Fibroblast of skin of right quadriceps (primary cell): ENCODE results near the gene PTPN3.

Source experiments
- DNase-seq: peaks from one replicate; pipeline ENCODE4 v3.0.0-alpha.2; 2013

The PTPN3 gene

DNA sequence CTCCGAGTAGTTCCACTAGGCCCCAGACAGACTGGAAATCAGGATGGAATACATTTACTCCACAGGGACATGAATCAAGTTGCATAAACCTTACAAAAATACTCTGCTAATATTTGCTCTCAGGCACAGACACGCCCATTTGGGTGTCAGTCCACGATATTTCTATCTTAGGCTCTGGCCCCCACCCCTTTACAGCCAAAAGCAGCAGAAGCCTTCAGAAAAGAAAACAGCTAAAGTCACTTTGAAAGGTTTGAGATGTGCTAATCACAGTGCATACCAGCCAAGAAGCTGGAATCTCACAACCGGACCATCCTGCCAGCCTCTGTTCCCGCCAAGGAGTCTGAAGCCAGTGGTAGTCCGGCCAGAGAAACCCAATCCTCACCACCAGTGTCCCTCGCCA lies 22.6 kb downstream of the PTPN3 start:
- no peak for DNase-seq

- DNase-seq = no peak
These were observed 23.2 kb downstream of the PTPN3 start for GRCh38 chr9:109474944-109475343.

- no peak for DNase-seq
These were observed 23.9 kb downstream of the PTPN3 start for GRCh38 chr9:109474170-109474569.

DNA sequence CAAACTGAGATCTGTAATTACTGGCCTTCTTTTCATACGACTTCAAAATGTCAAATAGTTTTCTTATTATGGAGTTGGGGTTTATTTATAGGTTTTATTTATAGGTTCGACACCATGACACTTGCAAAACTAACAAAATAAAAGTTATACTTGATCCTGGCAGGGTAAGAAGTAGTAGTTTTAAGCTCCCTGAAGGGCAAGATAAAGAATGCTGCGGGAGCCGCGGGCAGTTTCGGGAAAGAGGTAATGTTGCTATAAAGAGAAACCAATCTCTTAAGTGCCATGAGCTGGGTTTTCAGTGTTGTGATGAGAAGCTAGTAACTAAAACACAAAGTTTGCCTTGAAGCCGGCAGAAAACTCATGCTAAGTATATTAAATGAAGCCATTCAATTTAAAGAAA lies 24.8 kb downstream of the PTPN3 start:
- no peak for DNase-seq

GRCh38 chr9:109471475-109472393 lies 26.4 kb downstream of the PTPN3 start:
- DNase-seq = no peak

DNA sequence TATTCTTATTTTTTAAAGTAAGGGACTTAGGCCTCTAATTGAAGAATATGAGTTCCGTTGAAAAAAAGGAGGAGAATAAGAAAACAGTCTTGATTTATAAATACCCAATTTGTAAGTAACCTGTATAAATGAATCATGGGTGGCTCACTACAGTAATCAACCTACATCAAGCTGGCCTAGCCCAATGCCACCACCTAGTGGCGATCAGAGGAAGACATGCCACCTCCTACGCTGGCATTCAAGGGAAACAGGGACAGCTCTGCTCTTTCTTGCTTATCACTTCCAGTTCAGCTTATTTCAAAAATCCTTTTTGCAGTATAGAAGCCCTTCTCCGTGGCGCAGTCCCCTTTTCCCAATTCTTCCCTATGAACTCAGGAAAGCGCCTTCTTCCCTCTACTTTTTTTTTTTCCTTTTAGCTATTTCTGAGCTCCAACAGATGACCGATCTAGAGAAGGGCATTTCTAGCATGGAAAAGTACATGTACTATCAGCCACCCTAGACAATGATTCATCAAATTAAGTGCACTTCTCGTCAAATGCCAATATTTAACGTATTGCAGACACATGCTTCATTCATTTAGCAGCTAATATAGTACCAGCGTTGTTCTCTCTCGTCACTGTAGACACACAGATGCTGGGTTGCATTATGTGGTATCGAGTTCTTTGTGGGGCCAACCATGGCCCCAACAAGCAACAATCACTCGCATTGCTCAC lies 28.3 kb downstream of the PTPN3 start:
- peak; percentile 64 for DNase-seq

DNA sequence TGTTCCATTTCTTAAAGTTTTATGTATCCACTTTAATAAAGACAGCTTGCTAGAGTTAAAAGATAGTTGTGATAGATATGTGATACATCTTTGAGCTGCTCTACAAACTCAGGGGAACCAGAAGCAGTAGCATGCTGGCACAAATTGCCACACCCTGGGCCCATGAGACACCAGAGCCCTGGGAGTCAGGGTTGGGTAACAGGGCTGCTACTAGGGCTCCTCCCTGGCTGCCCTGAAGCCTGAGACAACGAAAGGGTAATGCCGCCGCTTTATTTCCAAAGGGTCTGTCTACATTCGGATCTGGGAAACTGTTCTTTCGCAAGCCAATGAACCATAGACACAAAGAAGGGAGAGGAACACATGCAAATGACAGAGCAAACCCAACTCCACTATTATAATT lies 29.2 kb downstream of the PTPN3 start:
- no peak for DNase-seq

GRCh38 chr9:109467936-109468335 lies 30.2 kb downstream of the PTPN3 start:
- no peak for DNase-seq

GRCh38 chr9:109466623-109467590 lies 31.2 kb downstream of the PTPN3 start:
- no peak for DNase-seq

GRCh38 chr9:109463924-109464625 lies 34.0 kb downstream of the PTPN3 start:
- DNase-seq = no peak

GRCh38 chr9:109460576-109460975 lies 37.5 kb downstream of the PTPN3 start:
- no peak for DNase-seq

- no peak for DNase-seq
These were observed 38.7 kb downstream of the PTPN3 start for GRCh38 chr9:109459423-109459822.

DNA sequence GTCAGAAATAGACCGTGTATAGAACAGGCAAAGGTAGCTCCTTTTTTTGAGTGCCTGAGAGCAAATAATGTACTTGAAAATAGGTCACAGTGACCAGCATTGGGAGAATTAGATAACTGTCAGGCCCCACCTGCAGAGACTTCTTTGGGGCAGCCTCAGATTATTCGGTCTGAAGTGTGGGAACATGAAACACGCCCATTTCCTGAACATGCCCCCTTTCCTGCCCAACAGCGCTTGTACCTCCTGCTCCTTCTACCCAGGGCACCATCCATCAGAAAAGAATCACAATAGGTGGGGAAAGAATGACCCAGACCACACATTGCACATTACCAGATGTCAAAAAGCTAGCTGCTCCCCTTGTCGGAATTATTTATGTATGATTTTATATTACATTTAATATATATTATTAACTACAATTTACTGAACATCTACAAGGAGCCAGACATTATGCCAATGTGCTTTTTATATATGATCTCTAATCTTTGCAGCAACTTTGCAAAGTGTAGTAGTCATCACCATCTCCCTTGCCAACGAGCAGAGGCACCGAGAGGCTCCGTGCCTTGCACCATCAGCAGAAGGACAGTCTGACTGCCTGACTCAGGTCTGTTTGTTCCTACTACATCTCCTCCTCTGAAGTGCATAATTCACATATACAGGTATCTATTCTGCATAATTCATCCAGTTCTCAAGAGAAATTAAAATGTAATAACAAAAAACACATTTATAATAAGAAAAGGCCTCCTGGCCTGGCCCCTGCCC lies 39.5 kb downstream of the PTPN3 start:
- no peak for DNase-seq

- no peak for DNase-seq
These were observed 41.3 kb downstream of the PTPN3 start for GRCh38 chr9:109456811-109457210.

GRCh38 chr9:109455861-109456260 lies 42.2 kb downstream of the PTPN3 start:
- DNase-seq = no peak

- no peak for DNase-seq
These were observed 42.7 kb downstream of the PTPN3 start for GRCh38 chr9:109455391-109455790.

- DNase-seq = no peak
These were observed 43.4 kb downstream of the PTPN3 start for GRCh38 chr9:109454601-109455155.

DNA sequence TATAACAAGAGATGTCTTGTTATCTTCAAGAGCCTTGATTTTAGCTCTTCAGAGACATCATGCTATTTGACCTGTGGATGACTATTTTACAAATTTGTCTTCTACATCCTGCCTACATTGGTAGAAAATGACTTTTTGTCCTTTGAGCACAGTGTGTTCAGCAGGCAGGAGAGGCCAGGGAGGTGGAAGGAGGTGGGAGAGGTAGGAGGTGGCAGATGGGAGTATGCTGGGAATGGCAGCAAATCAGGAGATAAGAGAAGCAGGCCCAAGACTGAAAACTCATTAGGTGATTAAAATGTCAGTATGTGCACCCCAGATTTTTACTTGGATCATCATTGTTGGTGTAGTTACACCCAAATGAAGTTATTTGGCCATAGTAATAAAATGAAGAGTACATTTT lies 44.1 kb downstream of the PTPN3 start:
- DNase-seq = no peak

GRCh38 chr9:109453210-109453842 lies 44.8 kb downstream of the PTPN3 start:
- peak; percentile 39 for DNase-seq

DNA sequence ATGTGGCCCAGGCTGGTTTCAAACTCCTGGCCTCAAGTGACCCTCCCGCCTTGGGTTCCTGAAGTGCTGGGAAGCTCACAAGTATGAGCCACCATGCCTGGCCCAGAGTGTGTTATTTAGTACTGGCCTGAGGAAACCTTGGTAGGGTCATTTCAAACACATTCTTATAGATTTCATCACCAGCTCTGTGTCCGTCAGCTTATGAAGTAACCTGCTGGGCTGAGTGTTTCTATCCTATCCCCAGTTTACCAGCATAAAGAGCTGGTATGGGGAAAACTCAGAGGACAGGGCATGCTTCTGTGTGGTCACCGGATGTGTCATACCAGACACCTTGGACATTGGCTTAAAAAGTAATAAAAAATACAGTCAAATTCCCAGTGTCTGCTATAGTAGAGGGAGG lies 45.3 kb downstream of the PTPN3 start:
- peak; percentile 9 for DNase-seq
